HepG2 (cell line): ENCODE measurements around the gene TUBB2B. TPM values are rescaled to one million over a fixed set of nuclear protein-coding genes. Genes with fewer than 3 reads are reported as not detected.

Source experiments
- ATAC-seq: fragments of 200-7000 bp; cut with Tn5 transposase; 3 replicates; pipeline ENCODE4 v1.9.1; 2020; ENCODE audit warnings: mild to moderate bottlenecking, moderate library complexity
- BruUV-seq: library from RNA; stranded (reverse); fragments of 400-500 nt; replicated peaks from 2 replicates; lab custom pipeline; 2021; lab: Mats Ljungman, UMichigan
- CTCF ChIA-PET: fragments of 300-600 bp; formaldehyde crosslinking; extraction: SDS; loops from one replicate; lab custom pipeline; 2021; ENCODE audit warnings: low total read pairs, inconsistent platforms, low intra/inter-chr PET ratio; lab: Yijun Ruan, JAX
- POLR2A ChIA-PET: fragments of 350-600 bp; sonication (Branson Sonifier 250); formaldehyde crosslinking; loops from one replicate; lab custom pipeline; 2020; ENCODE audit warnings: antibody characterized with exemption, inconsistent platforms; lab: Yijun Ruan, JAX
- DNase-seq: peaks from one replicate; pipeline ENCODE4 v3.0.0-alpha.2; 2015; ENCODE audit warnings: low spot score
- FAIRE-seq: peaks from 3 replicates; lab custom pipeline; 2011; peaks lifted over from hg19 to GRCh38; lab: Jason Lieb, UNC
- H2AFZ ChIP-seq: one replicate; pipeline ENCODE4 v1.6.1; 2011; ENCODE audit warnings: low read length, inconsistent platforms
- H3K27ac ChIP-seq: fragments of 300-600 bp; 3 replicates; pipeline ENCODE4 v1.8.0; 2011; ENCODE audit warnings: mixed run types, mild to moderate bottlenecking, mixed read lengths, low read length, inconsistent platforms; ENCODE audit not compliant: insufficient read depth; ENCODE audit errors: extremely low read length
- H3K27me3 ChIP-seq, 2 experiments: fragments of 200-600 bp in 1 of 2; 2 replicates in 1 of 2; 3 replicates in 1 of 2; pipeline versions ENCODE4 v1.6.0 to v1.8.0; 2011; ENCODE audit warnings: low read length in 2 of 2, mild to moderate bottlenecking in 2 of 2, moderate library complexity in 2 of 2, inconsistent platforms in 1 of 2; ENCODE audit not compliant: insufficient read depth in 2 of 2, control insufficient read depth in 1 of 2
- H3K36me3 ChIP-seq, 2 experiments: fragments of 200-600 bp in 1 of 2; replicated peaks in 1 of 2; 2 replicates in 1 of 2; 3 replicates in 1 of 2; pipeline versions ENCODE4 v1.5.1 to v1.8.0; 2011; ENCODE audit warnings: low read length in 2 of 2, inconsistent platforms in 1 of 2; ENCODE audit not compliant: insufficient read depth in 2 of 2, control insufficient read depth in 1 of 2
- H3K4me1 ChIP-seq: 2 replicates; pipeline ENCODE4 v1.5.1; 2012; ENCODE audit warnings: low read length, inconsistent platforms; ENCODE audit not compliant: insufficient read depth
- H3K4me2 ChIP-seq: 2 replicates; pipeline ENCODE4 v1.6.0; 2011; ENCODE audit warnings: low read depth, low read length, inconsistent platforms
- H3K4me3 ChIP-seq, 3 experiments: fragments of 200-600 bp in 1 of 3; sonication (generic), shearing (Covaris generic) in 1 of 3; replicated peaks in 1 of 3; 2 replicates each; pipeline ENCODE4 v1.5.1; 2011 to 2016; ENCODE audit warnings: low read length in 3 of 3, inconsistent platforms in 2 of 3, low read depth in 2 of 3, mild to moderate bottlenecking in 2 of 3, control low read depth in 1 of 3, mixed read lengths in 1 of 3; ENCODE audit not compliant: insufficient read depth in 1 of 3
- H3K79me2 ChIP-seq: one replicate; pipeline ENCODE4 v1.6.1; 2011; ENCODE audit warnings: low read length, inconsistent platforms; ENCODE audit not compliant: insufficient read depth
- H3K9ac ChIP-seq: 2 replicates; pipeline ENCODE4 v1.6.0; 2011; ENCODE audit warnings: mild to moderate bottlenecking, low read depth, low read length, inconsistent platforms; ENCODE audit not compliant: insufficient read depth
- H3K9me3 ChIP-seq: 2 replicates; pipeline ENCODE4 v1.5.1; 2012; ENCODE audit warnings: mild to moderate bottlenecking, low read length
- H4K20me1 ChIP-seq: 2 replicates; pipeline ENCODE4 v1.6.0; 2011; ENCODE audit warnings: inconsistent platforms, mild to moderate bottlenecking, low read length, moderate library complexity; ENCODE audit not compliant: insufficient read depth
- ETV5 ChIP-seq: IDR thresholded peaks from 2 replicates; pipeline ENCODE4 v1.6.1; 2018; ENCODE audit warnings: missing biosample characterization, missing genetic modification reagents, inconsistent platforms, borderline replicate concordance
- FIP1L1 ChIP-seq: fragments of 200-400 bp; formaldehyde crosslinking; IDR thresholded peaks from 2 replicates; pipeline ENCODE4 v1.6.1; 2018; ENCODE audit warnings: low read depth, mild to moderate bottlenecking, low read length, moderate library complexity, borderline replicate concordance; ENCODE audit not compliant: insufficient read depth
- FOXM1 ChIP-seq: sonication (generic); formaldehyde crosslinking; IDR thresholded peaks from 2 replicates; pipeline ENCODE4 v1.5.0; 2020; ENCODE audit warnings: missing genetic modification reagents
- LBX2 ChIP-seq: sonication (generic); formaldehyde crosslinking; IDR thresholded peaks from 2 replicates; pipeline ENCODE4 v1.5.0; 2020; ENCODE audit warnings: missing genetic modification reagents, mild to moderate bottlenecking, borderline replicate concordance
- NFYB ChIP-seq: sonication (generic); formaldehyde crosslinking; IDR thresholded peaks from 2 replicates; pipeline ENCODE4 v1.4.0; 2020; ENCODE audit warnings: missing genetic modification reagents
- ZKSCAN8 ChIP-seq: IDR thresholded peaks from 2 replicates; pipeline ENCODE4 v1.6.1; 2016; ENCODE audit warnings: borderline replicate concordance, missing genetic modification reagents, missing compliant biosample characterization
- ZNF180 ChIP-seq: sonication (generic); formaldehyde crosslinking; IDR thresholded peaks from 2 replicates; pipeline ENCODE4 v1.4.0; 2020; ENCODE audit warnings: low read depth, missing genetic modification reagents, borderline replicate concordance
- ZNF460 ChIP-seq: sonication (generic); formaldehyde crosslinking; IDR thresholded peaks from 2 replicates; pipeline ENCODE4 v1.5.1; 2020; ENCODE audit warnings: missing genetic modification reagents, mild to moderate bottlenecking, borderline replicate concordance
- ZNF512 ChIP-seq: sonication (generic); formaldehyde crosslinking; IDR thresholded peaks from 2 replicates; pipeline ENCODE4 v1.4.0; 2020; ENCODE audit warnings: mild to moderate bottlenecking, missing genetic modification reagents
- ZNF589 ChIP-seq: sonication (generic); formaldehyde crosslinking; conservative IDR thresholded peaks from 2 replicates; pipeline ENCODE4 v1.8.0; 2022; ENCODE audit warnings: mild to moderate bottlenecking, moderate library complexity, missing genetic modification reagents
- WGBS: methylation state at CpG from one replicate; pipeline ENCODE4 v1.1.6; 2017; ENCODE audit warnings: low lambda C conversion rate; 5-methylcytosine and 5-hydroxymethylcytosine counted together
- in situ Hi-C: cut with HindIII; loops from 2 replicates; pipeline ENCODE4 v1.10.0; 2017; ENCODE audit warnings: low pct_unique_long_range_greater_than_20kb; ENCODE audit not compliant: extremely low pct_ligation_motif_present
- intact Hi-C: fragments of 100-400 bp; cut with micrococcal nuclease; formaldehyde crosslinking; loops from one replicate; pipeline ENCODE4 v1.10.0; 2022; ENCODE audit not compliant: unreplicated experiment
- polyA plus RNA-seq, 8 experiments: library from polyadenylated mRNA; depleted of rRNA in 3 of 8; stranded (reverse) in 7 of 8; unstranded in 1 of 8; fragments of >200 nt; fragmentation: Illumina TruSeq in 4 of 8; extraction: Trizol in 4 of 8; gene quantifications; 2 replicates each; pipeline versions ENCODE4 v1.2.1 to v1.2.3, GENCODE V29; 2011 to 2016; ENCODE audit warnings: low read depth in 4 of 8, missing spikeins in 1 of 8, mixed read lengths in 1 of 8; ENCODE audit not compliant: insufficient read depth in 1 of 8
- total RNA-seq, 5 experiments: library from RNA; depleted of rRNA; stranded (reverse); fragments of >200 nt; fragmentation: Illumina TruSeq; extraction: Trizol; gene quantifications; 2 replicates each; pipeline ENCODE4 v1.2.3, GENCODE V29; 2016; ENCODE audit warnings: low read depth in 1 of 5
- TF ChIP-seq, protein P1 (sequence below): sonication (generic); formaldehyde crosslinking; IDR thresholded peaks from 2 replicates; pipeline ENCODE4 v1.5.1; 2020; ENCODE audit warnings: mild to moderate bottlenecking, missing genetic modification reagents, moderate library complexity
- TF ChIP-seq, protein P2 (sequence below): IDR thresholded peaks from 2 replicates; pipeline ENCODE4 v1.6.1; 2016; ENCODE audit warnings: low read depth, borderline replicate concordance

The TUBB2B gene
- total and polyA plus RNA-seq, 2 of the 13 experiments (the other 11 are each of a cell fraction or from before 2014, with no cell fraction given), result 10.3 to 23.6 TPM

- in situ Hi-C loops (no loop called here), intact Hi-C loops (loop anchor here (5.0 kb wide), 1 partner anchor 92 kb away; no protein-coding TSS in a partner anchor)
- H3K79me2 ChIP-seq, result no peaks in the 10 kb centered on the region
- no peaks in the 10 kb centered on the region for H3K36me3 ChIP-seq
- POLR2A ChIA-PET, result interaction anchor here (0.8 to 2.0 kb wide), 6 partner anchors 11 to 162 kb away, joined by 3 to 6 read pairs (median 3); partner anchors contain the start of gene RIPK1
- H4K20me1 ChIP-seq, result peaks cover 6% of the 10 kb centered on the region; the same call in 1 of the 2 replicates
- no TSS peak for BruUV-seq
- no peak overlapping the region for H3K27ac ChIP-seq
- no peak overlapping the region for H2AFZ ChIP-seq
- FAIRE-seq (no peak), ATAC-seq (peak; percentile 52), DNase-seq (no peak)
- no peak overlapping the region for H3K9ac ChIP-seq
- peak overlapping the region in 2 of 3 experiments; percentile 4 to 66; a peak in 4 of 6 replicates for H3K4me3 ChIP-seq
- H3K27me3 ChIP-seq, result peaks cover 29 to 86% of the 10 kb centered on the region in 2 experiments
- CTCF ChIA-PET, result no interaction called here
- peaks cover 55% of the 10 kb centered on the region for H3K4me1 ChIP-seq
- 5% methylated on average over 12 of the region's 28 CpGs for WGBS
- no peaks in the 10 kb centered on the region for H3K9me3 ChIP-seq
- H3K4me2 ChIP-seq, result peak overlapping the region; percentile 80
- TF ChIP-seq ZNF512 (CRISPR knock-in tag) (no peak), ZKSCAN8 (CRISPR knock-in tag) (no peak), ETV5 (peak; percentile 51; the same call in 1 of the 2 replicates), ZNF180 (CRISPR knock-in tag) (no peak), ZNF589 (CRISPR knock-in tag) (no peak), FOXM1 (CRISPR knock-in tag) (no peak), NFYB (CRISPR knock-in tag) (no peak), ZNF460 (CRISPR knock-in tag) (no peak), FIP1L1 (no peak), LBX2 (no peak)
- TF ChIP-seq, protein P1, sequence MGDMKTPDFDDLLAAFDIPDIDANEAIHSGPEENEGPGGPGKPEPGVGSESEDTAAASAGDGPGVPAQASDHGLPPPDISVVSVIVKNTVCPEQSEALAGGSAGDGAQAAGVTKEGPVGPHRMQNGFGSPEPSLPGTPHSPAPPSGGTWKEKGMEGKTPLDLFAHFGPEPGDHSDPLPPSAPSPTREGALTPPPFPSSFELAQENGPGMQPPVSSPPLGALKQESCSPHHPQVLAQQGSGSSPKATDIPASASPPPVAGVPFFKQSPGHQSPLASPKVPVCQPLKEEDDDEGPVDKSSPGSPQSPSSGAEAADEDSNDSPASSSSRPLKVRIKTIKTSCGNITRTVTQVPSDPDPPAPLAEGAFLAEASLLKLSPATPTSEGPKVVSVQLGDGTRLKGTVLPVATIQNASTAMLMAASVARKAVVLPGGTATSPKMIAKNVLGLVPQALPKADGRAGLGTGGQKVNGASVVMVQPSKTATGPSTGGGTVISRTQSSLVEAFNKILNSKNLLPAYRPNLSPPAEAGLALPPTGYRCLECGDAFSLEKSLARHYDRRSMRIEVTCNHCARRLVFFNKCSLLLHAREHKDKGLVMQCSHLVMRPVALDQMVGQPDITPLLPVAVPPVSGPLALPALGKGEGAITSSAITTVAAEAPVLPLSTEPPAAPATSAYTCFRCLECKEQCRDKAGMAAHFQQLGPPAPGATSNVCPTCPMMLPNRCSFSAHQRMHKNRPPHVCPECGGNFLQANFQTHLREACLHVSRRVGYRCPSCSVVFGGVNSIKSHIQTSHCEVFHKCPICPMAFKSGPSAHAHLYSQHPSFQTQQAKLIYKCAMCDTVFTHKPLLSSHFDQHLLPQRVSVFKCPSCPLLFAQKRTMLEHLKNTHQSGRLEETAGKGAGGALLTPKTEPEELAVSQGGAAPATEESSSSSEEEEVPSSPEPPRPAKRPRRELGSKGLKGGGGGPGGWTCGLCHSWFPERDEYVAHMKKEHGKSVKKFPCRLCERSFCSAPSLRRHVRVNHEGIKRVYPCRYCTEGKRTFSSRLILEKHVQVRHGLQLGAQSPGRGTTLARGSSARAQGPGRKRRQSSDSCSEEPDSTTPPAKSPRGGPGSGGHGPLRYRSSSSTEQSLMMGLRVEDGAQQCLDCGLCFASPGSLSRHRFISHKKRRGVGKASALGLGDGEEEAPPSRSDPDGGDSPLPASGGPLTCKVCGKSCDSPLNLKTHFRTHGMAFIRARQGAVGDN (CRISPR knock-in tag), result peak; percentile 58
- TF ChIP-seq, protein P2, sequence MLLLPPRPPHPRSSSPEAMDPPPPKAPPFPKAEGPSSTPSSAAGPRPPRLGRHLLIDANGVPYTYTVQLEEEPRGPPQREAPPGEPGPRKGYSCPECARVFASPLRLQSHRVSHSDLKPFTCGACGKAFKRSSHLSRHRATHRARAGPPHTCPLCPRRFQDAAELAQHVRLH, result no peak
These were observed 2.2 kb upstream of the TUBB2B start for GRCh38 chr6:3229566-3230178.
